Adipocyte (in vitro differentiated cells): ENCODE data around the gene CFAP126.

Source experiments
- DNase-seq: peaks from one replicate; pipeline ENCODE4 v3.0.0-alpha.2; 2015; ENCODE audit warnings: low read depth
- H3K27me3 ChIP-seq: replicated peaks from 2 replicates; pipeline ENCODE4 v1.7.0; 2013; ENCODE audit warnings: mild to moderate bottlenecking, low read length, moderate library complexity; ENCODE audit not compliant: control insufficient read depth, insufficient read depth
- H3K36me3 ChIP-seq: 2 replicates; pipeline ENCODE4 v1.7.0; 2013; ENCODE audit warnings: low read length, mild to moderate bottlenecking, moderate library complexity; ENCODE audit not compliant: control insufficient read depth, insufficient read depth, severe bottlenecking
- H3K4me1 ChIP-seq: 2 replicates; pipeline ENCODE4 v1.7.0; 2013; ENCODE audit warnings: mild to moderate bottlenecking, low read length, moderate library complexity; ENCODE audit not compliant: control insufficient read depth, insufficient read depth
- H3K4me3 ChIP-seq: 2 replicates; pipeline ENCODE4 v1.7.0; 2013; ENCODE audit warnings: mild to moderate bottlenecking, low read length, moderate library complexity
- H3K9ac ChIP-seq: 2 replicates; pipeline ENCODE4 v1.7.0; 2013; ENCODE audit warnings: mild to moderate bottlenecking, low read length, moderate library complexity
- H3K9me3 ChIP-seq: 2 replicates; pipeline ENCODE4 v1.7.0; 2013; ENCODE audit warnings: mild to moderate bottlenecking, low read length, moderate library complexity; ENCODE audit not compliant: control insufficient read depth

Gene CFAP126

GRCh38 chr1:161379071-161379470 lies 11.4 kb upstream of the CFAP126 start:
- Histone ChIP-seq H3K9me3 (no peaks in the 10 kb centered on the region), H3K27me3 (no peaks in the 10 kb centered on the region), H3K4me1 (peaks cover 23% of the 10 kb centered on the region), H3K9ac (peak overlapping the region; percentile 79), H3K4me3 (peak overlapping the region; percentile 76), H3K36me3 (no peaks in the 10 kb centered on the region)
- no peak for DNase-seq

DNA sequence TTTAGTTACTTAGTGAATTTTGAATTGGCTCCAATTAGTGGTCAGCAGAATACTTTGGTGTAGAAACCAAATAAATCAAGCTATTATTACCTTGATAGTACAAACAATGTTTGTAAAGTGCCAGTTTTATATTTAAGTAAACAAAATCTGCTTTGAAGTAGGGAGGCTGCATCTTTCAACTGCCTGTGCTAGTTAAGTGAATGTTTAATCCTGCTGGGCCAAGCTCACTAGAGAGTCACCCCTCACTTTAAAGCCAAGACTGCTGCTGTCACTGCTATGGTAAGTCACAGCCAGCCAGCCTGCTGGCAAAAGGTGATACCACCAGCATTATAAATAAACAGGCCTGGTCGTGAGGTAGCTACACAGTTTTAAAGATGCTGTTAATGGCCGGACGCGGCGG lies 10.3 kb upstream of the CFAP126 start:
- no peaks in the 10 kb centered on the region for H3K27me3 ChIP-seq
- H3K4me1 ChIP-seq: peaks cover 13% of the 10 kb centered on the region
- H3K9me3 ChIP-seq: no peaks in the 10 kb centered on the region
- no peak for DNase-seq
- no peaks in the 10 kb centered on the region for H3K36me3 ChIP-seq
- H3K4me3 ChIP-seq: no peak overlapping the region
- no peak overlapping the region for H3K9ac ChIP-seq

DNA sequence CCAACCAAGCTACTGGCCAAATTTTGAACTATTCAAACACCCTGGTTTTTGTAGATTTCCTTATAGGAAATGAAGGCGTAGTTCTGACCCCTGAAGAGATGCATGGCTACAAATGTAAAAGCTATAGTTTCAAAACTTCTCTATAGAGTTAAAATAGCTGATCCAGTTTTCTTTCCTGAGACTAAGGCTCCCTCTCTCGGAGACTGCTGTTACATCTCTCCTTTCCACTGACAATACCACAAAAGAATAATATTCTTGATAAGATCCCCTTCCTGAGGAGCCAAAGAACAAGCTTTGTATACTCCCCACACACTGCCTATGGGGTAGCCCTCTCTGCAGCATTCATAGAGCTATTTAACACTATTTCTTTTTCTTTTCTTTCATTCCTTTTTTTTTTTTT lies 6.7 kb upstream of the CFAP126 start:
- no peak overlapping the region for H3K4me3 ChIP-seq
- DNase-seq: no peak
- no peaks in the 10 kb centered on the region for H3K27me3 ChIP-seq
- H3K36me3 ChIP-seq: no peaks in the 10 kb centered on the region
- H3K9me3 ChIP-seq: no peaks in the 10 kb centered on the region
- no peak overlapping the region for H3K9ac ChIP-seq
- H3K4me1 ChIP-seq: no peaks in the 10 kb centered on the region

DNA sequence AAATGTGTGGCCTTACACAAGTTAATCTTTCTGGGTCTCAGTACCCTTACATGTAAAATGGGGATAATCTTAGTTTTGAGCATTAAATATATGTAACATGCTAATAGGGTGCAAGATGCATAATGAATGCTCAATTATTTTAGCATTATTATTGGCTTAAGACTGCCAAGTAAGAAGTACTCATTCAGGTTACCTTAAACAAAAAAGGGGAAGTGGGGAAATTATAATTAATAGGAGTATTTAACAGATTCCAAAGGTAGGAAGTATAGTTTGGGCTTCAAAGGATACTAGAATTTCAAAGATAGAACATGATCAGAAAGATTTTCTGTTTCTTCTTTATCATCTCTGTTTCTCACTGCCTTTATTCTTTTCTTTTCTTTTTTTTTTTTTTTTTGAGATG lies 5.8 kb upstream of the CFAP126 start:
- Histone ChIP-seq H3K27me3 (no peaks in the 10 kb centered on the region), H3K9ac (no peak overlapping the region), H3K9me3 (no peaks in the 10 kb centered on the region), H3K36me3 (no peaks in the 10 kb centered on the region), H3K4me3 (no peak overlapping the region), H3K4me1 (no peaks in the 10 kb centered on the region)
- no peak for DNase-seq

DNA sequence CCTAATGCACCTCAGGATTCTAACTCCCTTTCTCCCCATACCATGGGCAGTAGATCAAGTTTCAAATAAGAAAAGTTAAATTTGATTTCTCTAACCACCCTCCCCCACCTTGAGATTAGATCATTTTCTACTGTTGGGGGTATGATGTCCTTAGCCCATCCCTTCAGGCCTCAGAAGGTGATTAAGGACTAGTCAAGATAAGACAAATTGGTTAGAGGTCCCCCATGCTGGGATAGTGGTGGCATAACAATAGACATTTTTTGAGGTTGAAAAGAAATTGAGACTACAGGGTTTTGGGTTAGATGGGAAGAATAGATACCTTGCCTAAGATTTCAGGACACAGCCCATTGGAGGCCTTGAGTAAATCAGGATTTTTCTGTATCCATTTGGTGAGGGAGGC lies 2.5 kb downstream of the CFAP126 start:
- H3K27me3 ChIP-seq: no peaks in the 10 kb centered on the region
- peaks cover 5% of the 10 kb centered on the region for H3K4me1 ChIP-seq
- no peaks in the 10 kb centered on the region for H3K9me3 ChIP-seq
- no peak for DNase-seq
- no peak overlapping the region for H3K4me3 ChIP-seq
- peaks cover 41% of the 10 kb centered on the region for H3K36me3 ChIP-seq
- H3K9ac ChIP-seq: no peak overlapping the region

DNA sequence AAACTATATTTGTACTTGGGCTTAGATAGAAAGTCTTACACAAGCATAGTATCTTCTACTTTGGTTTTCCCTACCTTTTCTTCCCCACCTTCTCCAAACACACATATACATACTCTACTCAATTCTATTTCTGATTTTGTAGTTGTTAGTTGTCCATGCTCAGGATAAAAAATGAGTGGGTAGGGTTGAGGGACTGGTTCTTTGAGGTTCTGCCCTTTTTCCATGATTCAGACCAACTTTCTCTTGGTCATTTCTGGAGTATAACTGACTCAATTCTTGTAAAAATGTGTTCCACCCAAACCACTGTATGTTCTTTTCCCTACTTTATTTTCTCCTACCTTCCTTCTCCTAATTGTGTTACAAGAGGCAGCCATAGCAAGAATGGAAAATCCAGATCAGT lies 3.3 kb downstream of the CFAP126 start:
- H3K9ac ChIP-seq: no peak overlapping the region
- H3K27me3 ChIP-seq: no peaks in the 10 kb centered on the region
- peaks cover 41% of the 10 kb centered on the region for H3K36me3 ChIP-seq
- H3K9me3 ChIP-seq: no peaks in the 10 kb centered on the region
- no peak for DNase-seq
- no peak overlapping the region for H3K4me3 ChIP-seq
- peaks cover 5% of the 10 kb centered on the region for H3K4me1 ChIP-seq

- DNase-seq: no peak
- Histone ChIP-seq H3K9ac (no peak overlapping the region), H3K4me1 (no peaks in the 10 kb centered on the region), H3K27me3 (no peaks in the 10 kb centered on the region), H3K9me3 (no peaks in the 10 kb centered on the region), H3K4me3 (no peak overlapping the region), H3K36me3 (peaks cover 30% of the 10 kb centered on the region)
Measured at GRCh38 chr1:161359291-161359690, 8.4 kb downstream of the CFAP126 start.

- H3K9me3 ChIP-seq: no peaks in the 10 kb centered on the region
- no peaks in the 10 kb centered on the region for H3K27me3 ChIP-seq
- no peak overlapping the region for H3K9ac ChIP-seq
- H3K36me3 ChIP-seq: peaks cover 18% of the 10 kb centered on the region
- H3K4me1 ChIP-seq: no peaks in the 10 kb centered on the region
- H3K4me3 ChIP-seq: no peak overlapping the region
- DNase-seq: no peak
Measured at GRCh38 chr1:161357073-161357472, 10.6 kb downstream of the CFAP126 start.

GRCh38 chr1:161351482-161351881 lies 16.2 kb downstream of the CFAP126 start:
- Histone ChIP-seq H3K9me3 (no peaks in the 10 kb centered on the region), H3K9ac (no peak overlapping the region), H3K4me1 (no peaks in the 10 kb centered on the region), H3K4me3 (no peak overlapping the region), H3K27me3 (no peaks in the 10 kb centered on the region), H3K36me3 (peaks cover 25% of the 10 kb centered on the region)
- DNase-seq: no peak

DNA sequence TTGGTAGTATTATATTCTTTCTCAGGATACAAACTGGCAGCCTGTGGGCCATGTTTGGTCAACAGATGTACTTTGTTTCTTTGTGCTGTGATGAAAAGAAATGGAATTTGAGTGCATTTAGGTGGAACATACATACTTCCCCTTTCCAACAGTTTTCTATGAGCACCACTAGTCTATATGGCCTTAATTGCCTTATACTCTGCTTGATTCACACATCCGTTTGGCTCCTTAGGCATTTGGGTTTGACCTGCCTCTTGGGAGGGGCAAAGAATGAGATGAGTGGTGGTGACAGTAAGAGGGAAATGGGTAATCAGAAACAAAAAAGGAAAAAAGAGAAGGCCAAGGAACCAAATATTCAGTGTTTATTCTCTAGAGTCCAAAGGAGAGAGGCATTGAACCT lies 17.0 kb downstream of the CFAP126 start:
- H3K9ac ChIP-seq: no peak overlapping the region
- peaks cover 31% of the 10 kb centered on the region for H3K36me3 ChIP-seq
- H3K4me3 ChIP-seq: no peak overlapping the region
- no peaks in the 10 kb centered on the region for H3K9me3 ChIP-seq
- peak; percentile 3 for DNase-seq
- no peaks in the 10 kb centered on the region for H3K4me1 ChIP-seq
- no peaks in the 10 kb centered on the region for H3K27me3 ChIP-seq

- DNase-seq: no peak
- H3K36me3 ChIP-seq: peaks cover 69% of the 10 kb centered on the region
- H3K9me3 ChIP-seq: no peaks in the 10 kb centered on the region
Measured at GRCh38 chr1:161342821-161343220, 24.9 kb downstream of the CFAP126 start.

DNA sequence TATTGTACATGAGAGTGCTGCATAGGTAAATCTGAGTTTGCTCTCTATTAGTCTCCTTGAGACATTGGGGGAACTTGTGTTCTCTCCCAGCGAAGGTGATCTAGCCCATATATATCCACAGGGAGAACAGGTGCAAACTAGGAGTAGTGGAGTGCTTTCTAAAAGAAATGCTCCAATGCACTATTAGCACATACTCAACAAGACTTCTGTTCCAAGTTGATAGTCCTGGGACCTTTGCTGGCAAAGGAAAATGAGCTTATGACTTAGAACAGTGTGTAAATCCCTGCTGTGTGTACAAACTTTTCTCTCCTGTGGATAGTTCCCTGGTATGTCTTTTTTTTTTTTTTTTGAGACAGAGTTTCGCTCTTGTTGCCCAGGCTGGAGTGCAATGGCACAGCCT lies 25.5 kb downstream of the CFAP126 start:
- H3K9ac ChIP-seq: no peak overlapping the region
- no peaks in the 10 kb centered on the region for H3K27me3 ChIP-seq
- H3K4me1 ChIP-seq: no peaks in the 10 kb centered on the region
- no peak overlapping the region for H3K4me3 ChIP-seq
- peaks cover 67% of the 10 kb centered on the region for H3K36me3 ChIP-seq
- no peaks in the 10 kb centered on the region for H3K9me3 ChIP-seq
- DNase-seq: no peak

More at GRCh38 chr1:161342821-161343220, 24.9 kb downstream of the CFAP126 start:
- H3K9ac ChIP-seq: no peak overlapping the region
- H3K4me1 ChIP-seq: no peaks in the 10 kb centered on the region
- H3K4me3 ChIP-seq: no peak overlapping the region
- no peaks in the 10 kb centered on the region for H3K27me3 ChIP-seq
